Sigmoid colon (tissue), 7 donors: Measurements from ENCODE around the gene HELZ. TPM values are rescaled to one million over a fixed set of nuclear protein-coding genes. Genes with fewer than 3 reads are reported as not detected.
"Not testable (repeated sequence)": the region's sequence is repeated elsewhere in the genome, so short reads cannot be mapped to it uniquely, and the experiment has no call there.

Experiments used
- DNase-seq: peaks from one replicate; pipeline ENCODE4 v3.0.0-alpha.2; 2019
- H3K27ac ChIP-seq, 4 donors: fragments of 200-600 bp; sonication (generic); one replicate each; pipeline ENCODE4 v1.5.1; 2016 to 2019; ENCODE audit warnings: mild to moderate bottlenecking in 1 of 4
- H3K27me3 ChIP-seq, 3 donors: fragments of 200-600 bp; sonication (generic); one replicate each; pipeline ENCODE4 v1.5.1; 2019; ENCODE audit warnings: mild to moderate bottlenecking in 1 of 3
- H3K36me3 ChIP-seq, 4 donors: fragments of 200-600 bp; sonication (generic); one replicate each; pipeline ENCODE4 v1.5.1; 2016 to 2019
- H3K4me1 ChIP-seq, 4 donors: fragments of 200-600 bp; sonication (generic); one replicate each; pipeline ENCODE4 v1.5.1; 2017 to 2019
- H3K4me3 ChIP-seq, 4 donors: fragments of 200-600 bp; sonication (generic); one replicate each; pipeline ENCODE4 v1.5.1; 2017 to 2019; ENCODE audit warnings: mild to moderate bottlenecking in 2 of 4, moderate library complexity in 1 of 4
- H3K9me3 ChIP-seq, 4 donors: fragments of 200-600 bp in 3 of 4; sonication (generic) in 3 of 4; one replicate each; pipeline versions ENCODE4 v1.5.1 to v1.6.1; 2013 to 2019
- EP300 ChIP-seq, 4 donors: sonication (generic); formaldehyde crosslinking; IDR thresholded peaks; one replicate each; pipeline ENCODE4 v1.6.1; 2017; ENCODE audit warnings: antibody characterized with exemption in 4 of 4
- POLR2A ChIP-seq, 2 donors: fragments of 450-650 bp; IDR thresholded peaks; one replicate each; pipeline ENCODE4 v1.6.1; 2016; ENCODE audit warnings: antibody characterized with exemption in 2 of 2, mild to moderate bottlenecking in 2 of 2, moderate library complexity in 2 of 2
- POLR2AphosphoS5 ChIP-seq, 4 donors: sonication (generic); formaldehyde crosslinking; IDR thresholded peaks; one replicate each; pipeline ENCODE4 v1.6.1; 2017; ENCODE audit warnings: antibody characterized with exemption in 4 of 4
- WGBS, 2 donors: extraction: QIAGEN DNeasy Blood & Tissue Kit; methylation state at CpG; one replicate each; pipeline ENCODE4 v1.1.7; 2013; 5-methylcytosine and 5-hydroxymethylcytosine counted together
- intact Hi-C: fragments of 100-400 bp; cut with DNase I; formaldehyde crosslinking; loops from one replicate; pipeline ENCODE4 v1.15.1; 2023
- polyA plus RNA-seq, 3 donors: library from polyadenylated mRNA; stranded (reverse); fragments of 200-250 nt; gene quantifications; one replicate each; pipeline ENCODE4 v1.2.3, GENCODE V29; 2013
- total RNA-seq, 4 donors: library from RNA; depleted of rRNA; stranded (reverse); fragments of >200 nt; gene quantifications; one replicate each; pipeline ENCODE4 v1.1.0, GENCODE V29; 2016
- TF ChIP-seq, protein P1 (sequence below), 4 experiments: fragments of 450-650 bp in 3 of 4; fragments of 200-600 bp in 1 of 4; IDR thresholded peaks; one replicate each; pipeline ENCODE4 v1.5.1; 2016 to 2019; ENCODE audit warnings: antibody characterized with exemption in 4 of 4, mild to moderate bottlenecking in 3 of 4, moderate library complexity in 2 of 4
- donor health status: healthy with polysubstance abuse.
- donor health status: Bipolar disorder and iron deficiency.
- donor health status: healthy.

HELZ gene
- total and polyA plus RNA-seq, 7 donors, result 2.4 to 61.5 (median 31.7) TPM

- H3K4me3 ChIP-seq, result no peak overlapping the region
- H3K9me3 ChIP-seq, result no peaks in the 10 kb centered on the region
- no peaks in the 10 kb centered on the region for H3K27me3 ChIP-seq
- no peak for DNase-seq
- TF ChIP-seq POLR2AphosphoS5 (IDR thresholded peaks at IDR 0.05) (no peak), EP300 (IDR thresholded peaks at IDR 0.05) (no peak), POLR2A (IDR thresholded peaks at IDR 0.05) (no peak)
- TF ChIP-seq, protein P1, sequence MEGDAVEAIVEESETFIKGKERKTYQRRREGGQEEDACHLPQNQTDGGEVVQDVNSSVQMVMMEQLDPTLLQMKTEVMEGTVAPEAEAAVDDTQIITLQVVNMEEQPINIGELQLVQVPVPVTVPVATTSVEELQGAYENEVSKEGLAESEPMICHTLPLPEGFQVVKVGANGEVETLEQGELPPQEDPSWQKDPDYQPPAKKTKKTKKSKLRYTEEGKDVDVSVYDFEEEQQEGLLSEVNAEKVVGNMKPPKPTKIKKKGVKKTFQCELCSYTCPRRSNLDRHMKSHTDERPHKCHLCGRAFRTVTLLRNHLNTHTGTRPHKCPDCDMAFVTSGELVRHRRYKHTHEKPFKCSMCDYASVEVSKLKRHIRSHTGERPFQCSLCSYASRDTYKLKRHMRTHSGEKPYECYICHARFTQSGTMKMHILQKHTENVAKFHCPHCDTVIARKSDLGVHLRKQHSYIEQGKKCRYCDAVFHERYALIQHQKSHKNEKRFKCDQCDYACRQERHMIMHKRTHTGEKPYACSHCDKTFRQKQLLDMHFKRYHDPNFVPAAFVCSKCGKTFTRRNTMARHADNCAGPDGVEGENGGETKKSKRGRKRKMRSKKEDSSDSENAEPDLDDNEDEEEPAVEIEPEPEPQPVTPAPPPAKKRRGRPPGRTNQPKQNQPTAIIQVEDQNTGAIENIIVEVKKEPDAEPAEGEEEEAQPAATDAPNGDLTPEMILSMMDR (IDR thresholded peaks at IDR 0.05), result no peak
- no peak overlapping the region for H3K27ac ChIP-seq
- H3K36me3 ChIP-seq, result no peaks in the 10 kb centered on the region
- intact Hi-C loops, result no loop called here
- 84 to 91% methylated on average over 7 of the region's 7 CpGs for WGBS, 2 donors
- no peaks in the 10 kb centered on the region for H3K4me1 ChIP-seq
These were observed 203.5 kb downstream of the HELZ start for GRCh38 chr17:67041531-67041930.

- H3K27ac ChIP-seq, intact Hi-C loops, DNase-seq, H3K4me3 ChIP-seq, H3K27me3 ChIP-seq, H3K9me3 ChIP-seq, H3K36me3 ChIP-seq, H3K4me1 ChIP-seq: not testable (repeated sequence)
- WGBS, 2 donors, result 95 to 96% methylated on average over 5 of the region's 5 CpGs
These were observed 203.9 kb downstream of the HELZ start for GRCh38 chr17:67041119-67041518.

DNA sequence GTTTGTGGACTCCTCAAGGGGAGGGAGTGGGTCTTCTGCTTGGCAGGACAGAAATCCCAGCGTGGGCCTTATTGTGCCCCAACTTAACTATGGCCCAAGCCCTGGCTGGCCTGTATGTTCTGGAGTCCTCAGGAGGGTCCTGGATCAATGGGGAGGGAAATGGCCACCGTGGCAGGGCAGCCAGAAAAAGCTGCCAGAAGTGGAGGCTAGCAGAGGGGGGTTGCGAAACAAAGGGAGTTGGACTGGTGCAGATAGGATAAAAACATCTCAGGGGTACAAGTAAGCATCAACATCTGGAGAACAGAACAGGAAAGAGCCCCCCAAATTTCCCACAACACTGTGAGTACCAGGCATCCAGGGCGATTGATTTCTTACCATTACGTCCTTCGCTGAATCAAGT, 204.3 kb downstream of the HELZ start:
- WGBS, 2 donors, result 86 to 94% methylated on average over 6 of the region's 6 CpGs
- intact Hi-C loops, result no loop called here

GRCh38 chr17:67038861-67039365, 206.1 kb downstream of the HELZ start:
- Histone ChIP-seq H3K36me3 (no peaks in the 10 kb centered on the region), H3K27me3 (no peaks in the 10 kb centered on the region), H3K4me1 (no peaks in the 10 kb centered on the region), H3K27ac (no peak overlapping the region), H3K4me3 (no peak overlapping the region), H3K9me3 (no peaks in the 10 kb centered on the region)
- intact Hi-C loops, result no loop called here
- TF ChIP-seq EP300 (IDR thresholded peaks at IDR 0.05), result no peak
- no peak for TF ChIP-seq POLR2A (IDR thresholded peaks at IDR 0.05)
- TF ChIP-seq, protein P1 (IDR thresholded peaks at IDR 0.05), result no peak
- no peak for TF ChIP-seq POLR2AphosphoS5 (IDR thresholded peaks at IDR 0.05)
- WGBS, 2 donors, result 48 to 57% methylated on average over 5 of the region's 5 CpGs
- no peak for DNase-seq

More for the DNA sequence above, 204.3 kb downstream of the HELZ start:
- Histone ChIP-seq H3K4me1 (no peaks in the 10 kb centered on the region), H3K9me3 (no peaks in the 10 kb centered on the region), H3K27ac (no peak overlapping the region), H3K36me3 (no peaks in the 10 kb centered on the region), H3K4me3 (no peak overlapping the region), H3K27me3 (no peaks in the 10 kb centered on the region)
- TF ChIP-seq POLR2A (IDR thresholded peaks at IDR 0.05) (no peak), POLR2AphosphoS5 (IDR thresholded peaks at IDR 0.05) (no peak), EP300 (IDR thresholded peaks at IDR 0.05) (no peak)
- TF ChIP-seq, protein P1 (IDR thresholded peaks at IDR 0.05), result no peak
- DNase-seq, result no peak

DNA sequence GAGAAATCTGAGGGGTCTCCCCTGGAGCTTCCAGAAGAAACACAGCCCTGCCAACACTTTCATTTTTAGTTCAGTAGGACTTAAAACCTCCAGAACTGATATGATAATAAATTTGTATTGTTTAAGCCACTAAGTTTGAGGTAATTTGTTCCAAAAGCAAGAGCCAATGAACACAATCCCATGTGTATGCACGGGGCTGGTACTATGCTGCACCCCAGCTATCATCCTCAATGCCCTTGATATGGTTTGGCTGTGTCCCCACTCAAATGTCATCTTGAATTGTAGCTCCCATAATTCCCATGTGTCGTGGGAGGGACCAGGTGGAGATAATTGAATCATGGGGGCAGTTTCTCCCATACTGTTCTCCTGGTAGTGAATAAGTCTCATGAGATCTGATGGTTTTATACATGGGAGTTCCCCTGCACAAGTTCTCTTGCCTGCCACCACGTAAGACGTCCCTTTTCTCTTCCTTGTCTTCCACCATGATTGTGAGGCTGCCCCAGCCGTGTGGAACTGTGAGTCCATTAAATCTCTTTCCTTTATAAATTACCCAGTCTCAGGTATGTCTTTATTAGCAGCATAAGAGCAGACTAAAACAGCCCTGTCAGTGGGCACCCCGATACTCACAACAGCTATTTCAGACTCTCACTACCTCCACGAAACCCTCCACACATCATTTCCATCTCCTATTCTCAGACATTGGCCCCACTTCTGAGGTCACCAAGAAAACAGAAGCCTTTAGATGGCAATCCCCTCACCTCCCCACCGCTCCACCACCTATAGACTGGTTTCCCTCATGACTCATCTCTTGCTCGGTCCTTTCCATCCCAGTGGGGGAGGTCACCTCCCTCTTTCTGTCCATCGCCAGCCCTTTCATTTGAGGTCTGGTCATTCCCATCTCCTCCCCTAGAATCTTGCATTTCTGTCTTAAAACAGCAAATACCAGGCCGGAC, 209.6 kb downstream of the HELZ start:
- Histone ChIP-seq H3K27me3 (no peaks in the 10 kb centered on the region), H3K27ac (no peak overlapping the region), H3K4me1 (no peaks in the 10 kb centered on the region), H3K36me3 (no peaks in the 10 kb centered on the region), H3K4me3 (no peak overlapping the region), H3K9me3 (no peaks in the 10 kb centered on the region)
- TF ChIP-seq POLR2AphosphoS5 (IDR thresholded peaks at IDR 0.05), result no peak
- TF ChIP-seq POLR2A (IDR thresholded peaks at IDR 0.05), result no peak
- TF ChIP-seq, protein P1 (IDR thresholded peaks at IDR 0.05), result no peak
- no peak for TF ChIP-seq EP300 (IDR thresholded peaks at IDR 0.05)
- no peak for DNase-seq
- 79 to 89% methylated on average over 11 of the region's 11 CpGs for WGBS, 2 donors
- intact Hi-C loops, result no loop called here
